ENCODE results near the gene BRD3.

Gene BRD3

GRCh38 chr9:134040176-134040565 is 27.7 kb downstream of the BRD3 start:
- in situ Hi-C loops (cut with MboI; ENCODE audit: low sequenced_read_pairs): no loop called here

DNA sequence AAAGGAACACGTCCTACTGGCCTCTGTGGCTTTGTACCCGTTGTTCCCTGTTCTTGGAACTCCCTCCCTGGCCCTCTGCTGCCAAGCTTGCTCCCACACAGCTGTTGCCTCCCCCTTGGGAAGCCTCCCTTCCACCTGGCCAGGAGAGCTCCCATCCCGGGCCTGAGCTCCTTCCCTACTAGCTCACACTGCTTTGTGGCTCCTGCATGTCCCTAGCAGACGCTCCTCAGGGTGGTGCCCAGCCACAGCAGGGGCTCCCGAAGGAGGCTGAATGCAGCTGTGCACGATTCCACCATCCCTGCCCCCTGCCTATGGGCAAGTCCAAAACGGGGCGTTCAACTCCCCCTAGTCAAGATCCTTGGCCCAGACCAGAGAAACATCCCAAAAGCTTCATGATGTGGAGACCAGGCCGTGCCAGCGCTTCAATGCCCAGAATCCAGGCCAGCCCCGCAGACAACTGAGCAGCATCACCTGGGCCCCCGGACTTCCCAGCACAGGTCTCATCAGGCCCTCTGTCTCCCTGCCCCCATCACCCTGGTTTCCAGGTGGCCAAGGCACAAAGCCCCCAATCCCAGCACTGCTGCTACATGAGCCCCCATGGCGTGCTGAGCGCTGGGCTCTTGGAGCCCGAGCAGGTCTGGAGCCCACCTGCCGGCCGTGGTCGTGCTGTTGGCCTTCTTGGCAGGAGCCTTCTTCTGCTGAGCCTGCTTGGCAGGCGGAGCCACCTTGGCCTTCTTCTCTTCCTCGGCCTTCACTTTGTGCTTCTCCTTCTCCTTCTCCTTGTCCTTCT is 28.2 kb downstream of the BRD3 start:
- in situ Hi-C loops (cut with MboI; ENCODE audit: low sequenced_read_pairs): no loop called here

- in situ Hi-C loops (cut with MboI; ENCODE audit: low sequenced_read_pairs): no loop called here
Measured at GRCh38 chr9:134037641-134038040, 30.2 kb downstream of the BRD3 start.

DNA sequence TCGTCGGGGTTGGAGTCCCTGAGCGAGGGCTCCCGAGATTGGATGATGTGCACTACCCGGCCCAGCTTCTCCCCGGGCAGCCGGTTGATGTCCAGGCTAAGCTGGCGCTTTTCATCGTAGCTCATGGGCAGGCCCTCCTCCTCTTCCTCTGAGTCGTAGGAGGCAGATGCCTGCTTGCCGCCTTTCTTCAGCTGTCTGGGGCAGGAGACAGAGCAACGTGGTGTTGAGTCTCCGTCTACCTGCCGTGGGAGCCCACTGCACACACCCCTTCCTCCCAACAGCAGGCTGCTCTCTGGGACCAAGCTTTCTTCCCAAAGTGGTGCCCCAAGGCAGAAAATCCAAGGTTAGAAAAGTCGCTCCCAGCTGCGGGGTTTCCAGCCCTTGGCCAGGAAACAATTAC is 31.7 kb downstream of the BRD3 start:
- in situ Hi-C loops (cut with MboI; ENCODE audit: low sequenced_read_pairs): no loop called here

DNA sequence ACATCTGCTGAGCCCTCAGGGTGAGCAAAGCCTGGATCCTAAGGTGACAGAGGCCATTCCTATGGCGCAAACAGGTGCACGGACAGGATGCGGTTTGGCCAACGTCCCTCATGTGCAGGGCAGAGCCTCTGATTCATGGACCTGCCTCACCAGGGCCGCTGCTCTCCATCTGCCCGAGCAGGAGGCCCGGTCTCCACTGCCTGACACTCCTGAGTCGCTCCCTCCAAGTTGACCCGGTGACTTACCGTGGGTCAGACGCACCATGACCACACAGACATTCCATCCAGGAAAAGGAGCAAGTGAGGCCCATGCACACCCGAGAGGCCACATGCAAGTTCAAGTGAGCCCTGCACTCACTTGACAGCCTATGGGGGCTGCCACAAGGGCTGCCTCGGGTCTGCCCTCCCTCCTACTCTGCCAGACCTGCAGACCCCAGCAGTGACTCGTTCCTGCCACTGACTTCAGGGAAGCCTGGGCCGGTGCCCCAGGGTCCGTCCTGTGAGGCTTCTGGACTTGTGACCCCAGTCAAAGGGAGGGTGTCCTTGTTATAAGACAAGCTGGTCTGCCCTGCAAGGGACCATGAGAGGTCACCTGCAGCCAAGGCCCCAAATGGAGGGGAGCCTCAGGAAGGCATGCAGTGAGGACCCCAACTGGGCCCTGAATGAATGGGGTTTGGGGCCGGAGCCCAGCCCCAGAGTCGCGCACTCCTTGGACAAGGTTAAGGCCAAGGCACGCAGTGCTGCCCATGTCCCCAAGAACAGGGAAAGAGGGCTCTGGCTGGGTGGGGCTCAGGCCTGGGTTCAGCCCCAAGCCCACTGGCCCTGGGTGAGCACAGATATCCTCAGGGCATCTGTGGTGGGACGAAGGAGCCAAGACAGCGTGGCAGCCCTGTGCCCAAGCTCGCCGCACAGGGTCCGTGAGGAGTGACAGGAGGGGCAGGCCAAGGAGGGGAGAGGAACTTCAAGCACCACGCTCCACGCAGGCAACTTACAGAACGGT is 32.5 kb downstream of the BRD3 start:
- in situ Hi-C loops (cut with MboI; ENCODE audit: low sequenced_read_pairs): no loop called here

DNA sequence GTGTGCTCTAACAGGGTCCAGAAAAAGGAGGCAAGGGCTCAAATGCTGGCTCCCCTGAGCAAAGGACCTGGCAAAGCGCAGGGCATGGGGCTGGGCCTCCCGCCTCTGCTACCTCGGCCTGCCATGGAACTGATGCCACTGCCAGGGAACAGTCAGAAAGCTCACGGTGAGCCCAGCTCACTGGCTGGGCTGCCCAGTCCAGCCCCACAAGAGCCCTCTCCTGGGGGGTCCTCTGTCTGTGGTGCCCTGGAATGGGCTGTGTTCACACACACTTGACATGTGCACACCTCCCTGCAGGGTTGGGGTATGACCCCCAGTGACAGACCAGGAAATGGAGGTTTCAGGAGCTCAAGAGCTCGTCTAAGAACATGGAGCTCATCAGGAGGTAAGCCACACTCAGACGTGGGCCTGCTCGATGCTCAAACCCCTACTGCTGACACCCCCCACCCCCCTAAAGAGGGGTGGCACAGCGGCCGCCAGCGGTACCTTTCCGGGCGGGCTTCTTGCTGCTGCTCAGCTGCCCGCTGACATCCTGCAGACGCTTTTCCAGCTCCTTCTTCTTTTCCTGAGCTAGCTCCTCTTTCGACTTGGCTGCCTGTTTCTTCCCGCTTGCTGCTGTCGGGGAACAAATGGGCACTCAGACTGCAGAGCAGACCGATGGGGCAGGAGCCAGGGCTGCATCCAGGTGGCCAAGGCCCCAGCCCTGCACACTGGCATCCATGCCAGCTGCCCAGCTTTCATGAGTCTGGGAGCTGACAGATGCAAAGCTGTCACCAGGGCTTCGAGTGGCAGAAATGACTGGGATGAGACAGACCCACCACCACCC is 33.4 kb downstream of the BRD3 start:
- in situ Hi-C loops (cut with MboI; ENCODE audit: low sequenced_read_pairs): no loop called here

DNA sequence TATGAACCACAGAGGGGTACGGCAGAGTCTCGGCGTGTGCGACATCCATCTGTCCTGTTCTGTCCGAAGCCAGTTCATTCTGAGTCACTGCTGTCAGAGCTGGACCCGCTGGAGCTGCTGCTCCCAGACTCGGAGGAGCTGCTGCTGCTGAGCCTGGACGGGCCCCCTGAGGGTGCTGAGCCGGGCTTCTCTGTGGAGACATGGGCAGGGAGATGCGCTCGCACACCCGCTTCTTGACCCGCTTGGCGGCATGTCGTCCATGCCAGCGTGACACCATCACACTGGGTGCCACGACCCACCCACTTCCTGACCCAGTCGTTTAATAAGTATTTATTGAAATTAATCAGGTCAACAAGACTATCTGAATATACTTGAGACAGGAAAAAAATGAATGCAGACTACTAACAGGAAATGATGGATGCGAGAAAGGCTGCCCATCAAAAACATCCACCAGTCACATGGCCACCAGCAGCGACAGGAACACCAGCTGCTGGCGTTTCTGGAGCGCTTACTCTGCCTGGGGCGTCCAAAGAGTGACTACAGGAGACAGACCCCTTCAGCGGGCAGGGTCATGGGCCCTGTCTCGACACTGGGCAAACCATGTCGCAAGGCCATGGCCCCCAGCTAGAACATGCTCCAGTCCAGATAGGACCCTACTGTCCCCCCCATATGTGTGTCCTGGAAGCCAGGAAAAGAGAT is 34.2 kb downstream of the BRD3 start:
- in situ Hi-C loops (cut with MboI; ENCODE audit: low sequenced_read_pairs): no loop called here

DNA sequence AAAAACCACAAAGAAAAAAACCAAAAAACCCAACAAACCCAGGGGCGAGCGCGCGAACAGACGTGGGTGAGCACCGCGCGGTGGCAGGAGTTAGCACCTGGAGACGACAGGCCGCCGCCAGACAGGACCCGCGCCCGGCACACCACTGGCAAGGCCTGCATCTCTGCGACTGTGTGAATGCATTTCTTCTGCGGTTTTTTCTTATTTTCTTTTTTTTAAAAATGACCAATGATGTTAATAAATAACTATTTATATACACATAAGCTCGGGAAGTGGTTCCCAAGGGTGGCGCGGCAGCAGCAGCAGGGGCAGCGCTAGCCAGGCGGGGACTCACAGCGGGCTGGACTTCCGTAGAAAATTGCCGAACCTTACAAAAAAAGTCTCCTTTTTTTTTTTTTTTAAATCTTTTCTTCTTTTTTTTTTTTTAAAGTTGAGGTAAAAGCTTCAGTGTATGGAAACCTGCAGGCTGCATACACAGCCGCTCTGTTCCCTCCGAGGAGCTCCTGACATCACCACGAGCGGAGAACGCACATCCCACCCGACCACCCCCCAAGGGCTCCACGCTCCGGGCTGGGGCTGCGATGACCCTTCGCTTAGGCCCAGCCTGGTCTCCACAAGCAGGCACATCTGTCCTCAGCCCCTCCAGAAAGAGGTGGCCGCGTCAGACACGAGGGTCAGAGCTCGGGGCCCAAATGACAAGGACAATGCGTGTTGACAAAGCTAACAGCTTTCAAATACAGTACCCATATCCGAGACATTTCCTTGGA is 35.2 kb downstream of the BRD3 start:
- in situ Hi-C loops (cut with MboI; ENCODE audit: low sequenced_read_pairs): no loop called here

- in situ Hi-C loops (cut with MboI; ENCODE audit: low sequenced_read_pairs): no loop called here
Measured at GRCh38 chr9:134031783-134032182, 36.0 kb downstream of the BRD3 start.

GRCh38 chr9:134030821-134031470 is 36.9 kb downstream of the BRD3 start:
- in situ Hi-C loops (cut with MboI; ENCODE audit: low sequenced_read_pairs): no loop called here

GRCh38 chr9:134029248-134030226 is 38.3 kb downstream of the BRD3 start:
- in situ Hi-C loops (cut with MboI; ENCODE audit: low sequenced_read_pairs): no loop called here

- in situ Hi-C loops (cut with MboI; ENCODE audit: low sequenced_read_pairs): no loop called here
Measured at GRCh38 chr9:134028575-134029247, 39.1 kb downstream of the BRD3 start.

GRCh38 chr9:134028076-134028475 is 39.8 kb downstream of the BRD3 start:
- in situ Hi-C loops (cut with MboI; ENCODE audit: low sequenced_read_pairs): no loop called here

DNA sequence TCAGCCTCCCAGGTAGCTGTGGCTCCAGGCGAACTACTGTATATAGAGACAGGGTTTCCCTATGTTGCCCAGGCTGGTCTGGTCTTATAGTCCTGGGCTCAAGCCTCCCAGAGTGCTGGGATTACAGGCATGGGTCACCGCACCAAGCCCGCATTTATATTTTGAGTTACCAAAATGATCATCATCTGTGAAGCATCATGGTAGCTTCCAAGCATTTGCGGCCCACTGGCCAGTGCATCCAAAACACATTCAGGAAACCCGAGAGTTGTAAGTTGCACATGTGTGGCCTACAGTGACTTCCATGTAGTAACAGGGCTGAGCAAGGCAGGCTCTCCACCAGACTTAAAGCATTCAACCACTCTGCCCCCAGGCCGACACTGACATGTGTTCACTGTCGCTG is 40.3 kb downstream of the BRD3 start:
- in situ Hi-C loops (cut with MboI; ENCODE audit: low sequenced_read_pairs): no loop called here

GRCh38 chr9:134026981-134027380 is 40.8 kb downstream of the BRD3 start:
- in situ Hi-C loops (cut with MboI; ENCODE audit: low sequenced_read_pairs): no loop called here

DNA sequence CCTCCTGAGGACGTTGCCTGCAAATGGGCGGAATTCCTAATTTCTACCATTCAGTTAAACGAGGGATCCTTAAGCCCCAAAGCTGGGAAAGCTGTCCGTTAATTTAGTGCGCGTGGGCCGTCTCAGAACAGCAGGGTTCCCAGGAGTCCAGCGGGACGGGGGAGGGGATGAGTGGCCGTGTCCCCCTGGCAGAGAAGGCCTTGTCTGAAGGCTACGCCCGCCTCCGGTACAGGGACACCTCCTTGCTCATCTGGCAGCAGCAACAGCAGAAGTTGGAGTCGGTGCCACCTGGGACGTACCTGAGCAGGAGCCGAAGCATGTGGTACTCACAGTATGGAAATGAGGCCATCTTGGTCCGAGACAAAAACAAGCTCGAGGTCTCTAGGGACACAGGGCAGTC is 41.2 kb downstream of the BRD3 start:
- in situ Hi-C loops (cut with MboI; ENCODE audit: low sequenced_read_pairs): no loop called here

Measured in HL-60/S4 treated with phorbol 12-myristate 13-acetate at 8.2 ng/mL for 4 days and 3 days (cell line).